NT2/D1 (cell line): ENCODE measurements around the gene DDX10.

Source experiments
- SUZ12 ChIP-seq: IDR thresholded peaks from 2 replicates; pipeline ENCODE4 v1.6.1; 2011; ENCODE audit not compliant: insufficient read length, insufficient read depth; ENCODE audit errors: extremely low read depth
- YY1 ChIP-seq: IDR thresholded peaks from 2 replicates; pipeline ENCODE4 v1.6.1; 2011; ENCODE audit not compliant: insufficient read length, insufficient read depth
- ZNF274 ChIP-seq: IDR thresholded peaks from 2 replicates; pipeline ENCODE4 v1.6.1; 2011; ENCODE audit warnings: mild to moderate bottlenecking, low read depth, low read length

- TF ChIP-seq YY1 (no peak), ZNF274 (no peak), SUZ12 (no peak)
Observed at GRCh38 chr11:108960501-108960900, 295.6 kb downstream of the DDX10 start.
